ENCODE results near the gene FGD5.

- TF ChIP-seq CTCF (IDR thresholded peaks at IDR 0.05) (no peak), POLR2A (IDR thresholded peaks at IDR 0.05) (no peak)
These were observed 29.1 kb downstream of the FGD5 start for GRCh38 chr3:14847613-14848541.

All from esophagus squamous epithelium (tissue), 4 donors.